ENCODE data around the gene LRRC30.

DNA sequence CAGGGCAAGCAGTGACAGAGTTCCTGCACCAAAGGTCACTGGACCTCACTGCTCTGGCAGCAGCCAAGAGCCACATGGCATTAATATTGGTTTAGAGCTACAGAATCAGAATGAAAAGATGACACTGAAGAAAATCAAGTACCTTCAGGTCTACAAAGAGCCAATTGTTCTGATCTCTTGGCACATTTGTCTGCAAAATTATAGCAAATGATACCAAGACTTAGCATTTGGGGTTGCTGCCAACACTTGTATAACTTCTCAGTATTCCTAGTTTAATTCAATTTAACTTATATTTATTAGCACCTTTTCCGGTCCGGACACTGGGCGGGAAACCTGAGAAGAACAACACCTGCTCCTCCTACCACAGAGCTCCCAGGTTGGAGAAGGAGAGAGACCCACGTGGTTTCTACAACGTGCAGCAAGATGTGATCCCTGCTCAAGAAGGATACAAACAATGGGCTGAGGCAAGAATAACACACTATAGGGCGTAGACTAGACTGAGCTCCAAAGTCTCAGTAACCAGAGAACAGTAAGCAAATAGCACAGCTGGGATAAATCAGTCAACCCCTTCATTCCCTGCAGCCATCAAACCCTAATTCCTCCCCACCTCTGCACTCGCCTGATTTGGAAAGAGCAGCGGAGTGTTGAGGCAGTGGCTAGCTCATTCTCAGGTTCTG, 2.4 kb downstream of the LRRC30 start:
- TF ChIP-seq, protein P1, sequence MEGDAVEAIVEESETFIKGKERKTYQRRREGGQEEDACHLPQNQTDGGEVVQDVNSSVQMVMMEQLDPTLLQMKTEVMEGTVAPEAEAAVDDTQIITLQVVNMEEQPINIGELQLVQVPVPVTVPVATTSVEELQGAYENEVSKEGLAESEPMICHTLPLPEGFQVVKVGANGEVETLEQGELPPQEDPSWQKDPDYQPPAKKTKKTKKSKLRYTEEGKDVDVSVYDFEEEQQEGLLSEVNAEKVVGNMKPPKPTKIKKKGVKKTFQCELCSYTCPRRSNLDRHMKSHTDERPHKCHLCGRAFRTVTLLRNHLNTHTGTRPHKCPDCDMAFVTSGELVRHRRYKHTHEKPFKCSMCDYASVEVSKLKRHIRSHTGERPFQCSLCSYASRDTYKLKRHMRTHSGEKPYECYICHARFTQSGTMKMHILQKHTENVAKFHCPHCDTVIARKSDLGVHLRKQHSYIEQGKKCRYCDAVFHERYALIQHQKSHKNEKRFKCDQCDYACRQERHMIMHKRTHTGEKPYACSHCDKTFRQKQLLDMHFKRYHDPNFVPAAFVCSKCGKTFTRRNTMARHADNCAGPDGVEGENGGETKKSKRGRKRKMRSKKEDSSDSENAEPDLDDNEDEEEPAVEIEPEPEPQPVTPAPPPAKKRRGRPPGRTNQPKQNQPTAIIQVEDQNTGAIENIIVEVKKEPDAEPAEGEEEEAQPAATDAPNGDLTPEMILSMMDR (IDR thresholded peaks at IDR 0.05; ENCODE audit: low read length) = no peak
- no peak for TF ChIP-seq EZH2phosphoT487 (IDR thresholded peaks at IDR 0.05; ENCODE audit: low read length)
